H9 (cell line): ENCODE data around the gene NKAIN4. TPM values are rescaled to one million over a fixed set of nuclear protein-coding genes. Genes with fewer than 3 reads are reported as not detected.

Experiments used
- DNase-seq: peaks from one replicate; pipeline ENCODE4 v3.0.0-alpha.2; 2017
- H2AFZ ChIP-seq: one replicate; pipeline ENCODE4 v1.6.1; 2013; ENCODE audit warnings: mild to moderate bottlenecking, low read length, control low read depth, moderate library complexity
- H2AK5ac ChIP-seq: 2 replicates; pipeline ENCODE4 v1.6.1; 2013; ENCODE audit warnings: low read length, control low read depth, mixed read lengths; ENCODE audit not compliant: insufficient read length
- H2BK120ac ChIP-seq: one replicate; pipeline ENCODE4 v1.6.1; 2013; ENCODE audit warnings: low read depth, mild to moderate bottlenecking, low read length, control low read depth, inconsistent platforms; ENCODE audit not compliant: poor library complexity, severe bottlenecking
- H2BK12ac ChIP-seq: 2 replicates; pipeline ENCODE4 v1.6.1; 2013; ENCODE audit warnings: low read length, control low read depth, mixed read lengths, low read depth; ENCODE audit not compliant: insufficient read length
- H2BK15ac ChIP-seq: 2 replicates; pipeline ENCODE4 v1.6.1; 2013; ENCODE audit warnings: low read depth, low read length, control low read depth
- H2BK20ac ChIP-seq: one replicate; pipeline ENCODE4 v1.6.1; 2013; ENCODE audit warnings: low read depth, mild to moderate bottlenecking, low read length, control low read depth, inconsistent platforms; ENCODE audit not compliant: poor library complexity, severe bottlenecking
- H2BK5ac ChIP-seq: 2 replicates; pipeline ENCODE4 v1.6.1; 2013; ENCODE audit warnings: low read length, control low read depth, mixed read lengths; ENCODE audit not compliant: insufficient read length
- H3K14ac ChIP-seq: 2 replicates; pipeline ENCODE4 v1.6.1; 2013; ENCODE audit warnings: low read length, control low read depth; ENCODE audit not compliant: insufficient read depth
- H3K18ac ChIP-seq: 2 replicates; pipeline ENCODE4 v1.6.1; 2013; ENCODE audit warnings: low read depth, mild to moderate bottlenecking, mixed read lengths, low read length, control low read depth; ENCODE audit not compliant: insufficient read length
- H3K23ac ChIP-seq: 2 replicates; pipeline ENCODE4 v1.6.1; 2013; ENCODE audit warnings: low read length, control low read depth, mixed read lengths, low read depth; ENCODE audit not compliant: insufficient read length
- H3K23me2 ChIP-seq: 2 replicates; pipeline ENCODE4 v1.6.1; 2013; ENCODE audit warnings: low read depth, mild to moderate bottlenecking, mixed read lengths, low read length, control low read depth; ENCODE audit not compliant: insufficient read length, poor library complexity, severe bottlenecking
- H3K27ac ChIP-seq: 2 replicates; pipeline ENCODE4 v1.5.1; 2013; ENCODE audit warnings: low read length, control low read depth, mixed read lengths, low read depth; ENCODE audit not compliant: insufficient read length
- H3K27me3 ChIP-seq: 2 replicates; pipeline ENCODE4 v1.6.1; 2013; ENCODE audit warnings: low read length, control low read depth, inconsistent platforms; ENCODE audit not compliant: insufficient read depth
- H3K4ac ChIP-seq: 2 replicates; pipeline ENCODE4 v1.6.1; 2013; ENCODE audit warnings: low read depth, mild to moderate bottlenecking, control low read depth, inconsistent platforms, low read length, moderate library complexity
- H3K4me1 ChIP-seq: 2 replicates; pipeline ENCODE4 v1.6.1; 2013; ENCODE audit warnings: low read length, control low read depth, inconsistent platforms; ENCODE audit not compliant: insufficient read depth
- H3K4me2 ChIP-seq: 2 replicates; pipeline ENCODE4 v1.6.1; 2013; ENCODE audit warnings: low read length, control low read depth, mixed read lengths; ENCODE audit not compliant: insufficient read length, insufficient read depth
- H3K56ac ChIP-seq: 2 replicates; pipeline ENCODE4 v1.6.1; 2013; ENCODE audit warnings: low read depth, mild to moderate bottlenecking, mixed read lengths, low read length, control low read depth; ENCODE audit not compliant: insufficient read length
- H3K79me1 ChIP-seq: 2 replicates; pipeline ENCODE4 v1.6.1; 2013; ENCODE audit warnings: low read depth, mild to moderate bottlenecking, moderate library complexity, low read length, control low read depth, inconsistent platforms; ENCODE audit not compliant: insufficient read depth, poor library complexity, severe bottlenecking
- H3K79me2 ChIP-seq: 2 replicates; pipeline ENCODE4 v1.6.1; 2013; ENCODE audit warnings: low read length, control low read depth, inconsistent platforms; ENCODE audit not compliant: insufficient read depth
- H3K9ac ChIP-seq: 2 replicates; pipeline ENCODE4 v1.6.1; 2013; ENCODE audit warnings: low read length, control low read depth, mixed read lengths; ENCODE audit not compliant: insufficient read length; ENCODE audit errors: extremely low read depth
- H3K9me3 ChIP-seq: one replicate; pipeline ENCODE4 v1.6.1; 2013; ENCODE audit warnings: low read depth, low read length, inconsistent platforms; ENCODE audit not compliant: control insufficient read depth
- H3T11ph ChIP-seq: one replicate; pipeline ENCODE4 v1.6.1; 2013; ENCODE audit warnings: mild to moderate bottlenecking, low read length, control low read depth, inconsistent platforms
- H4K20me1 ChIP-seq: one replicate; pipeline ENCODE4 v1.6.1; 2013; ENCODE audit not compliant: control insufficient read depth, insufficient read length, insufficient read depth
- H4K5ac ChIP-seq: 2 replicates; pipeline ENCODE4 v1.6.1; 2013; ENCODE audit warnings: low read depth, mild to moderate bottlenecking, mixed read lengths, low read length, control low read depth; ENCODE audit not compliant: insufficient read length
- H4K8ac ChIP-seq: replicated peaks from 2 replicates; pipeline ENCODE4 v1.6.1; 2013; ENCODE audit warnings: low read length, control low read depth, mixed read lengths, low read depth; ENCODE audit not compliant: insufficient read length
- H4K91ac ChIP-seq: 2 replicates; pipeline ENCODE4 v1.6.1; 2013; ENCODE audit warnings: low read depth, mild to moderate bottlenecking, moderate library complexity, mixed read lengths, low read length, control low read depth; ENCODE audit not compliant: insufficient read length
- H3K27ac Mint-ChIP-seq, 3 experiments: 2 replicates in 2 of 3; 3 replicates in 1 of 3; pipeline ENCODE4 v1.8.0; 2020 to 2021; ENCODE audit warnings: mixed read lengths in 3 of 3, mild to moderate bottlenecking in 1 of 3, moderate library complexity in 1 of 3
- H3K27me3 Mint-ChIP-seq: 2 replicates; pipeline ENCODE4 v1.8.0; 2021; ENCODE audit warnings: low read depth, mild to moderate bottlenecking, moderate library complexity, mixed read lengths
- H3K36me3 Mint-ChIP-seq, 3 experiments: 2 replicates in 2 of 3; 3 replicates in 1 of 3; pipeline ENCODE4 v1.8.0; 2020 to 2021; ENCODE audit warnings: low read depth in 3 of 3, mixed read lengths in 3 of 3; ENCODE audit not compliant: insufficient read depth in 1 of 3
- H3K4me1 Mint-ChIP-seq, 2 experiments: 2 replicates each; pipeline ENCODE4 v1.8.0; 2020; ENCODE audit warnings: mixed read lengths in 2 of 2
- H3K4me3 Mint-ChIP-seq, 2 experiments: 2 replicates in 1 of 2; 3 replicates in 1 of 2; pipeline ENCODE4 v1.8.0; 2020 to 2021; ENCODE audit warnings: mild to moderate bottlenecking in 2 of 2, mixed read lengths in 2 of 2, moderate library complexity in 1 of 2
- H3K9me3 Mint-ChIP-seq, 2 experiments: 2 replicates in 1 of 2; 3 replicates in 1 of 2; pipeline ENCODE4 v1.8.0; 2020; ENCODE audit warnings: mild to moderate bottlenecking in 2 of 2, mixed read lengths in 2 of 2, moderate library complexity in 1 of 2
- CTCF ChIP-seq: fragments of 200-600 bp; sonication (generic); conservative IDR thresholded peaks from 3 replicates; pipeline ENCODE4 v1.8.0; 2021; ENCODE audit warnings: antibody characterized with exemption, mild to moderate bottlenecking
- WGBS: extraction: QIAGEN DNeasy Blood & Tissue Kit; methylation state at CpG from one replicate; pipeline ENCODE4 v1.1.7; 2013; ENCODE audit warnings: missing lambda C conversion rate, low lambda C conversion rate, mixed read lengths; ENCODE audit not compliant: insufficient read length; ENCODE audit errors: extremely low coverage; 5-methylcytosine and 5-hydroxymethylcytosine counted together
- total RNA-seq: library from RNA; stranded (reverse); gene quantifications from 2 replicates; pipeline ENCODE4 v1.2.1, GENCODE V29; 2021

Gene NKAIN4
- total RNA-seq, 1 experiment from 2014 or later = 20.9 TPM

- Histone ChIP-seq H3K27me3 (no peaks in the 10 kb centered on the region), H2BK12ac (no peak overlapping the region), H3K4me1 (no peaks in the 10 kb centered on the region), H2BK15ac (no peak overlapping the region), H3K14ac (no peak overlapping the region), H2BK20ac (no peak overlapping the region), H3K9ac (no peak overlapping the region), H3K23ac (no peak overlapping the region), H2AFZ (no peak overlapping the region), H3K18ac (no peak overlapping the region), H3K27ac (no peak overlapping the region), H4K8ac (no peak overlapping the region), H3K4me2 (no peak overlapping the region), H3K79me2 (peaks cover 5% of the 10 kb centered on the region; the same call in 1 of the 2 replicates), H3K4ac (no peak overlapping the region), H3K79me1 (no peaks in the 10 kb centered on the region), H2BK5ac (no peak overlapping the region), H3K9me3 (no peaks in the 10 kb centered on the region), H3T11ph (no peak overlapping the region), H4K5ac (no peak overlapping the region), H3K56ac (no peak overlapping the region), H2BK120ac (no peak overlapping the region), H3K23me2 (peaks cover 9% of the 10 kb centered on the region), H2AK5ac (no peak overlapping the region), H4K20me1 (peaks cover 3% of the 10 kb centered on the region), H4K91ac (no peak overlapping the region)
- Mint-ChIP-seq H3K27me3 (peaks cover 32% of the 10 kb centered on the region), H3K4me3 (no peak overlapping the region), H3K4me1 (peaks cover 16 to 37% of the 10 kb centered on the region in 2 experiments), H3K36me3 (peaks cover 7 to 10% (median 8%) of the 10 kb centered on the region in 3 experiments; a peak in 5 of 7 replicates), H3K27ac (no peak overlapping the region), H3K9me3 (peaks cover 0 to 1% of the 10 kb centered on the region in 2 experiments; a peak in 1 of 5 replicates)
- DNase-seq = no peak
- WGBS = no CpG with 5 or more reads among the region's 8 CpGs
- no peak for TF ChIP-seq CTCF
Measured at GRCh38 chr20:63219447-63219821, 34.8 kb downstream of the NKAIN4 start.
